OCI-LY1 (cell line): ENCODE data around the gene C19orf25.

Source experiments
- CTCF ChIP-seq: fragments of 200-600 bp; sonication (generic), shearing (Covaris generic); IDR thresholded peaks from 2 replicates; pipeline ENCODE4 v1.5.1; 2017; ENCODE audit warnings: mild to moderate bottlenecking, antibody characterized with exemption, low read length, moderate library complexity, mixed read lengths
- EZH2 ChIP-seq: fragments of 200-600 bp; sonication (generic), shearing (Covaris generic); IDR thresholded peaks from 2 replicates; pipeline ENCODE4 v1.8.0; 2017; ENCODE audit warnings: borderline replicate concordance, mixed run types, mild to moderate bottlenecking, antibody characterized with exemption, low read length, moderate library complexity, mixed read lengths

DNA sequence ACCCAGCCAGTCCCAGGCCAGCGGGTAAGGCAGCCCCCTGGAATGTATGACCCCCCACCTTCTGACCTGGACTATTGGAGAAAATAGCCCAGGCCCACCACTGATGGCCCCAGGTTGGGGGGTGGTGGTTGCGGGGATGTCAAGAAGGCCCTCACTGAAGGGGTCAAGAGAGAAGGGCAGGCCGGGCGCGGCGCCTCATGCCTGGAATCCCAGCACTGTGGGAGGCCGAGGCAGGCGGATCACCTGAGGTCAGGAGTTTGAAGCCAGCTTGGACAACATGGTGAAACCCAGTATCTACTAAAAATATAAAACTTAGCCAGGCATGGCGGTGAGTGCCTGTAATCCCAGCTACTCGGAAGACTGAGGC is 35.3 kb upstream of the C19orf25 start:
- TF ChIP-seq EZH2 (no peak), CTCF (no peak)
